Measurements from ENCODE around the gene CITED1. TPM values are rescaled to one million over a fixed set of nuclear protein-coding genes. Genes with fewer than 3 reads are reported as not detected.
"Not testable (repeated sequence)": the region's sequence is repeated elsewhere in the genome, so short reads cannot be mapped to it uniquely, and the experiment has no call there.

Gene CITED1
- total RNA-seq, 4 donors from 2014 or later = 0.60 to 5.0 (median 4.7) TPM; not detected in 1

DNA sequence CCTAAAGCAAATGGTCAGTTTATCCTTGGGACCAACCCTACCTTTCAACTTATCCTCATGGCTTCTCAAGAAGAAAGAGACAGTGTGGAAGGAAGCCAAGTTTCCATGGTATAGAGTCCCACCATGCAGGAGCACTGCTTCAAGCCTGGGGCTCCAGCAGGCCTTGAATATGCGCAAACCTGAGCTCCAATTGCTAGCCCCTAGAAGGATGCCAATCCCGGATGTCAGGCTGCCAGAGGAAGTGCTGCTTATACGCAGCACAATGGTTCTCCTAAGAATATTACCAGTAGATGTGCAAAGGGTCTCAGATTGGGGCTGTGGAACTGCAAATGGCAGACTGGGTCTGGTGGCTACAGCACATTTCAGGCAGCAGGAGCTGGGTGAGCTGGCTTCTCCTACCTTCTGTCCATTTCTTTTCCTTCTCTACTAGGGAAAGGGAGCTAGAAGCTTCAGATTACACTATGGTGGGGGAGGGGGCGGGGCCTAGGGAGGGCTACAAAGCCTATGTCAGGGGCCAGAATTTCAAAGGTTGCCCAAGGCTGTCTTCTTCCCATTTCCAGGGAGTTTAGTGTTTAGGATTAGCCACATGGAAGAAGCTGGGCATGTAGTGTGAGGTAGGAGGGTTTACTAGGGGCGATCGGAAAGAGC is 40.7 kb upstream of the CITED1 start:
- ATAC-seq (ENCODE audit: low FRiP score) (no peak), DNase-seq (ENCODE audit: low spot score) (no peak)
- TF ChIP-seq, protein P1, sequence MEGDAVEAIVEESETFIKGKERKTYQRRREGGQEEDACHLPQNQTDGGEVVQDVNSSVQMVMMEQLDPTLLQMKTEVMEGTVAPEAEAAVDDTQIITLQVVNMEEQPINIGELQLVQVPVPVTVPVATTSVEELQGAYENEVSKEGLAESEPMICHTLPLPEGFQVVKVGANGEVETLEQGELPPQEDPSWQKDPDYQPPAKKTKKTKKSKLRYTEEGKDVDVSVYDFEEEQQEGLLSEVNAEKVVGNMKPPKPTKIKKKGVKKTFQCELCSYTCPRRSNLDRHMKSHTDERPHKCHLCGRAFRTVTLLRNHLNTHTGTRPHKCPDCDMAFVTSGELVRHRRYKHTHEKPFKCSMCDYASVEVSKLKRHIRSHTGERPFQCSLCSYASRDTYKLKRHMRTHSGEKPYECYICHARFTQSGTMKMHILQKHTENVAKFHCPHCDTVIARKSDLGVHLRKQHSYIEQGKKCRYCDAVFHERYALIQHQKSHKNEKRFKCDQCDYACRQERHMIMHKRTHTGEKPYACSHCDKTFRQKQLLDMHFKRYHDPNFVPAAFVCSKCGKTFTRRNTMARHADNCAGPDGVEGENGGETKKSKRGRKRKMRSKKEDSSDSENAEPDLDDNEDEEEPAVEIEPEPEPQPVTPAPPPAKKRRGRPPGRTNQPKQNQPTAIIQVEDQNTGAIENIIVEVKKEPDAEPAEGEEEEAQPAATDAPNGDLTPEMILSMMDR (IDR thresholded peaks at IDR 0.05) = no peak

DNA sequence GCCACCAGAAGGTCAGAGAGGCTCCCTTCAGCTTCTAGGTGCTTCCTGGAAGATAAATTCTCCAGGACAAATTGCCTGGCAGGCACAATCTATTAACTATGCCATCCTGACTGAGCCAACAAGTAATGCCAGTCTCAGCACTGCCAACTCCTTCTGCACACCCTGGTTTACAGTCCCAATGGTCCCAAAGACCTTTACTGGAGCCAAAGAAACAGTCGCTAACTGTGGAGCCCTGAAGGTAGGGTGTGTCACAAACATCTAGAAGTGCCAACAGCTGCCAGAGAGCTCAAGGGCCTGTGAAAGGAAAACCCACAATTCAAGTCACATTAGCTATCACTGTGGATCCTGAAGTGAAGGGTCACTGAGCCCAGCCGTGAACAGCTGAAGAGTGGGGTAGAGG is 34.9 kb upstream of the CITED1 start:
- ATAC-seq (ENCODE audit: low FRiP score) (no peak), DNase-seq (ENCODE audit: low spot score) (no peak)
- TF ChIP-seq, protein P1 (IDR thresholded peaks at IDR 0.05) = no peak

- TF ChIP-seq, protein P1 (IDR thresholded peaks at IDR 0.05) = no peak
- no peak for ATAC-seq (ENCODE audit: low FRiP score)
These were observed 34.3 kb upstream of the CITED1 start for GRCh38 chrX:72340041-72340440.

GRCh38 chrX:72330131-72330530 is 24.4 kb upstream of the CITED1 start:
- ATAC-seq (ENCODE audit: low FRiP score) = no peak
- DNase-seq (ENCODE audit: low spot score) = no peak
- TF ChIP-seq, protein P1 (IDR thresholded peaks at IDR 0.05) = no peak

More at GRCh38 chrX:72340041-72340440, 34.3 kb upstream of the CITED1 start:
- DNase-seq (ENCODE audit: low spot score) = no peak

GRCh38 chrX:72326605-72327300 is 21.0 kb upstream of the CITED1 start:
- TF ChIP-seq, protein P1 (IDR thresholded peaks at IDR 0.05) = no peak
- no peak for DNase-seq (ENCODE audit: low spot score)
- no peak for ATAC-seq (ENCODE audit: low FRiP score)

DNA sequence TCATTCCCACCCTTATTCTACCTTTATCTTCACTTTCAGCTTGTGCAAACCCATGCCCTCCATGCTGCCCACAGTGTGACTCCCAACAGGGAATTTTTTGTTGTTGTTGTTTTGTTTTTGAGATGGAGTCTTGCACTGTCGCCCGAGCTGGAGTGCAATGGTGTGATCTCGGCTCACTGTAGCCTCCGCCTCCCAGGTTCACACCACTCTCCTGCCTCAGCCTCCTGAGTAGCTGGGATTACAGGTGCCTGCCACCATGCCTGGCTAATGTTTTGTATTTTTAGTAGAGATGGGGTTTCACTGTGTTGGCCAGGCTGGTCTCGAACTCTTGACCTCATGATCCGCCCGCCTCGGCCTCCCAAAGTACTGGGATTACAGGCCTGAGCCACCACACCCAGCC is 13.9 kb upstream of the CITED1 start:
- not testable (repeated sequence) for ATAC-seq (ENCODE audit: low FRiP score); DNase-seq (ENCODE audit: low spot score)

DNA sequence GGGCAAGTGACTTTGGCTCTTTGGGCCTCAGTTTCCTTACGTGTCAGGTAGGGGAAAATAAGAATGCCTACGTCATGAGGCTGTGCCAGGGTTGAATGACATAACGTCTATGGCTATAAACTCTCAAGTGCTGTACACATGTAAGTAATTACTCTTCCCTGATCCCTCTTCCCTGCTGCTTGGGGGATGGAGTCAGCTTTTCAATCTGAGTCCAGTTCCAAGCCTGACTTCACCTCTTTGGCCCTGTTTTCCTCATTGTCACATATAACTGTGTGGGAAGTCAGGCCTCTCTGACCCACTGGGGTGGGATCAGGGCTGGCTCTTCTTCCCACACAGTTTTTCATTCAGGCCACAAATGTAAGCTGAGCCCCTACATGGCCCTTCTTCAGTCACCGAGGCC is 11.4 kb upstream of the CITED1 start:
- no peak for ATAC-seq (ENCODE audit: low FRiP score)
- no peak for DNase-seq (ENCODE audit: low spot score)
- TF ChIP-seq, protein P1 (IDR thresholded peaks at IDR 0.05) = no peak

All from omental fat pad (tissue), 4 donors.